Stomach (tissue), 9 donors: ENCODE results near the gene MMS19. TPM values are rescaled to one million over a fixed set of nuclear protein-coding genes. Genes with fewer than 3 reads are reported as not detected.

Experiments used
- DNase-seq, 2 donors: peaks; one replicate each; pipeline versions ENCODE4 v3.0.0 to v3.0.0-alpha.2; 2013 to 2019
- H3K27ac ChIP-seq, 5 donors: fragments of 200-600 bp in 4 of 5; sonication (generic) in 4 of 5; one replicate each; pipeline ENCODE4 v1.5.1; 2013 to 2019; ENCODE audit warnings: mild to moderate bottlenecking in 1 of 5, moderate library complexity in 1 of 5
- H3K27me3 ChIP-seq, 3 donors: fragments of 200-600 bp; sonication (generic); one replicate each; pipeline ENCODE4 v1.5.1; 2017 to 2019; ENCODE audit warnings: mixed run types in 1 of 3
- H3K36me3 ChIP-seq, 4 donors: fragments of 200-600 bp; sonication (generic); 1 replicate in 3 of 4; 2 replicates in 1 of 4; pipeline ENCODE4 v1.5.1; 2016 to 2019
- H3K4me1 ChIP-seq, 4 donors: fragments of 200-600 bp; sonication (generic); one replicate each; pipeline ENCODE4 v1.5.1; 2016 to 2019
- H3K4me3 ChIP-seq, 4 donors: fragments of 200-600 bp; sonication (generic) in 3 of 4; one replicate each; pipeline ENCODE4 v1.5.1; 2016 to 2019; ENCODE audit warnings: mild to moderate bottlenecking in 1 of 4
- H3K9me3 ChIP-seq, 4 donors: fragments of 200-600 bp; sonication (generic); one replicate each; pipeline ENCODE4 v1.5.1; 2016 to 2019
- CTCF ChIP-seq, 7 experiments: fragments of 450-650 bp in 4 of 7; fragments of 200-600 bp in 3 of 7; sonication (generic) in 3 of 7; IDR thresholded peaks; one replicate each; pipeline ENCODE4 v1.5.1; 2016 to 2019; ENCODE audit warnings: antibody characterized with exemption in 7 of 7, control low read depth in 2 of 7, mild to moderate bottlenecking in 1 of 7
- EP300 ChIP-seq: sonication (generic); formaldehyde crosslinking; IDR thresholded peaks from one replicate; pipeline ENCODE4 v1.6.1; 2017; ENCODE audit warnings: antibody characterized with exemption
- POLR2A ChIP-seq, 4 donors: fragments of 450-650 bp; IDR thresholded peaks; one replicate each; pipeline ENCODE4 v1.6.1; 2016; ENCODE audit warnings: antibody characterized with exemption in 4 of 4, control low read depth in 2 of 4, mild to moderate bottlenecking in 1 of 4, moderate library complexity in 1 of 4
- POLR2AphosphoS5 ChIP-seq, 3 donors: sonication (generic); formaldehyde crosslinking; IDR thresholded peaks; one replicate each; pipeline ENCODE4 v1.6.1; 2016; ENCODE audit warnings: antibody characterized with exemption in 3 of 3
- WGBS, 5 donors: extraction: QIAGEN DNeasy Blood & Tissue Kit in 3 of 5; methylation state at CpG; one replicate each; pipeline versions ENCODE4 v1.1.5 to v1.1.7; 2013 to 2018; 5-methylcytosine and 5-hydroxymethylcytosine counted together
- intact Hi-C: fragments of 100-400 bp; cut with DNase I; formaldehyde crosslinking; loops from one replicate; pipeline ENCODE4 v1.15.1; 2023; ENCODE audit warnings: low total_unique reads
- polyA plus RNA-seq, 3 donors: library from polyadenylated mRNA; stranded (reverse); fragments of 200-250 nt; gene quantifications; one replicate each; pipeline ENCODE4 v1.2.3, GENCODE V29; 2013
- small RNA-seq, 4 donors: library from RNA; depleted of rRNA; stranded (forward); fragments of <200 nt; gene quantifications; one replicate each; pipeline ENCODE3, GENCODE V24; 2016
- total RNA-seq, 5 donors: library from RNA; depleted of rRNA; stranded (reverse); fragments of >200 nt; gene quantifications; one replicate each; pipeline versions ENCODE4 v1.1.0 to v1.2.3, GENCODE V29; 2014 to 2016
- donor health status: healthy with polysubstance abuse.
- donor health status: Bipolar disorder and iron deficiency.
- donor health status: healthy.

MMS19 gene
- total and polyA plus RNA-seq, 8 donors = 30.9 to 146 (median 58.4) TPM

- WGBS, 5 donors = 40 to 76% (median 46%) methylated on average over 10 of the region's 10 CpGs
- Histone ChIP-seq H3K4me1 (peaks cover 10 to 36% (median 16%) of the 10 kb centered on the region in 4 donors), H3K27ac (peak overlapping the region in 3 of 5 donors; percentile 1 to 67 (median 52)), H3K36me3 (no peaks in the 10 kb centered on the region), H3K27me3 (no peaks in the 10 kb centered on the region), H3K9me3 (no peaks in the 10 kb centered on the region), H3K4me3 (no peak overlapping the region)
- DNase-seq = peak; percentile 40 to 77
- intact Hi-C loops = no loop called here
- TF ChIP-seq POLR2AphosphoS5 (IDR thresholded peaks at IDR 0.05) (peak in 1 of 3 donors; percentile 17), CTCF (IDR thresholded peaks at IDR 0.05) (no peak), POLR2A (IDR thresholded peaks at IDR 0.05) (no peak), EP300 (no peak)
Observed at GRCh38 chr10:97408496-97408992, 89.7 kb downstream of the MMS19 start.

Small RNA genes within 50 kb of the gene (small RNA-seq; reads per million reads assigned to genes)
- gene RF00019 = 0 reads per million in 4 donors

Other genes starting within 250 kb of the MMS19 start
- 10 to 100 TPM in 1 of 5 donors, 1 to 10 TPM in 4; 1.2 to 16.2 (median 9.0) TPM for gene ARHGAP19, start 205.8 kb downstream of the MMS19 start, total RNA-seq
- 1 to 10 TPM; 2.4 to 4.6 (median 2.5) TPM for gene ARHGAP19, start 205.8 kb downstream of the MMS19 start, polyA plus RNA-seq
- gene FRAT1, start 179.2 kb downstream of the MMS19 start, total RNA-seq = 10 to 100 TPM in 2 of 5 donors, 1 to 10 TPM in 2, not detected in 1; 1.8 to 26.4 (median 11.0) TPM
- gene FRAT1, start 179.2 kb downstream of the MMS19 start, polyA plus RNA-seq = 1 to 10 TPM; 1.9 to 3.7 (median 2.1) TPM
- gene FRAT2, start 163.7 kb downstream of the MMS19 start, total RNA-seq = 100 to 1,000 TPM in 1 of 5 donors, 10 to 100 TPM in 3, 1 to 10 TPM in 1; 6.4 to 213 (median 21.3) TPM
- 10 to 100 TPM in 2 of 3 donors, 1 to 10 TPM in 1; 8.8 to 18.3 (median 10.4) TPM for gene FRAT2, start 163.7 kb downstream of the MMS19 start, polyA plus RNA-seq
- gene RRP12, start 97.1 kb downstream of the MMS19 start, total RNA-seq = 10 to 100 TPM in 4 of 5 donors, 1 to 10 TPM in 1; 3.5 to 22.2 (median 15.6) TPM
- 10 to 100 TPM; 12.0 to 16.8 (median 13.1) TPM for gene RRP12, start 97.1 kb downstream of the MMS19 start, polyA plus RNA-seq
- gene PGAM1, start 72.2 kb downstream of the MMS19 start, total RNA-seq = 100 to 1,000 TPM in 1 of 5 donors, 10 to 100 TPM in 4; 29.2 to 122 (median 95.6) TPM
- gene PGAM1, start 72.2 kb downstream of the MMS19 start, polyA plus RNA-seq = 100 to 1,000 TPM; 116 to 180 (median 137) TPM
- gene EXOSC1, start 52.4 kb downstream of the MMS19 start, total RNA-seq = 10 to 100 TPM; 11.6 to 30.6 (median 14.5) TPM
- gene EXOSC1, start 52.4 kb downstream of the MMS19 start, polyA plus RNA-seq = 10 to 100 TPM; 50.9 to 71.0 (median 52.7) TPM
- 10 to 100 TPM in 4 of 5 donors, 1 to 10 TPM in 1; 5.4 to 98.6 (median 35.9) TPM for gene ZDHHC16, start 52.2 kb downstream of the MMS19 start, total RNA-seq
- gene ZDHHC16, start 52.2 kb downstream of the MMS19 start, polyA plus RNA-seq = 10 to 100 TPM; 29.7 to 36.4 (median 30.7) TPM
- gene UBTD1, start 502 bp upstream of the MMS19 start, total RNA-seq = 10 to 100 TPM in 1 of 5 donors, 1 to 10 TPM in 4; 1.3 to 22.9 (median 3.1) TPM
- gene UBTD1, start 502 bp upstream of the MMS19 start, polyA plus RNA-seq = 10 to 100 TPM in 2 of 3 donors, 1 to 10 TPM in 1; 9.3 to 14.8 (median 10.5) TPM
- not detected for gene ANKRD2, start 74.4 kb upstream of the MMS19 start, total RNA-seq
- gene ANKRD2, start 74.4 kb upstream of the MMS19 start, polyA plus RNA-seq = 1 to 10 TPM in 1 of 3 donors, under 1 TPM in 2; 0.25 to 9.9 (median 0.68) TPM
- not detected for gene HOGA1, start 86.0 kb upstream of the MMS19 start, total RNA-seq
- gene HOGA1, start 86.0 kb upstream of the MMS19 start, polyA plus RNA-seq = under 1 TPM in 1 of 3 donors, not detected in 2; 0.38 TPM
- gene C10orf62, start 91.3 kb upstream of the MMS19 start, total RNA-seq = not detected
- gene C10orf62, start 91.3 kb upstream of the MMS19 start, polyA plus RNA-seq = not detected
- gene MORN4, start 135.1 kb upstream of the MMS19 start, total RNA-seq = 10 to 100 TPM in 1 of 5 donors, 1 to 10 TPM in 1, not detected in 3; 5.5 to 19.8 TPM
- 10 to 100 TPM in 1 of 3 donors, 1 to 10 TPM in 2; 4.3 to 12.4 (median 6.8) TPM for gene MORN4, start 135.1 kb upstream of the MMS19 start, polyA plus RNA-seq
- 10 to 100 TPM in 4 of 5 donors, 1 to 10 TPM in 1; 9.1 to 13.6 (median 10.5) TPM for gene PI4K2A, start 142.2 kb upstream of the MMS19 start, total RNA-seq
- 1 to 10 TPM; 4.2 to 8.8 (median 7.8) TPM for gene PI4K2A, start 142.2 kb upstream of the MMS19 start, polyA plus RNA-seq
- gene AVPI1, start 188.8 kb upstream of the MMS19 start, total RNA-seq = 10 to 100 TPM in 4 of 5 donors, 1 to 10 TPM in 1; 2.3 to 24.6 (median 12.1) TPM
- gene AVPI1, start 188.8 kb upstream of the MMS19 start, polyA plus RNA-seq = 10 to 100 TPM; 16.7 to 38.2 (median 23.5) TPM
- 10 to 100 TPM in 3 of 5 donors, 1 to 10 TPM in 2; 8.8 to 21.0 (median 12.7) TPM for gene MARVELD1, start 215.3 kb upstream of the MMS19 start, total RNA-seq
- 10 to 100 TPM in 1 of 3 donors, 1 to 10 TPM in 2; 5.7 to 13.6 (median 8.4) TPM for gene MARVELD1, start 215.3 kb upstream of the MMS19 start, polyA plus RNA-seq
- gene ZFYVE27, start 238.7 kb upstream of the MMS19 start, total RNA-seq = 10 to 100 TPM in 4 of 5 donors, 1 to 10 TPM in 1; 6.7 to 77.1 (median 25.2) TPM
- gene ZFYVE27, start 238.7 kb upstream of the MMS19 start, polyA plus RNA-seq = 10 to 100 TPM in 1 of 3 donors, 1 to 10 TPM in 2; 4.3 to 16.3 (median 7.6) TPM